CD14-positive monocyte (primary cell): ENCODE data around the gene HINFP. TPM values are rescaled to one million over a fixed set of nuclear protein-coding genes. Genes with fewer than 3 reads are reported as not detected.

ENCODE experiments used
- DNase-seq, 3 donors: peaks; one replicate each; pipeline ENCODE4 v3.0.0-alpha.2; 2011 to 2022
- H2AFZ ChIP-seq: 2 replicates; pipeline ENCODE4 v1.6.0; 2012; ENCODE audit warnings: mild to moderate bottlenecking, low read depth, low read length, inconsistent platforms; ENCODE audit not compliant: insufficient read depth, poor library complexity, severe bottlenecking
- H3K27ac ChIP-seq, 2 donors: 1 replicate in 1 of 2; 2 replicates in 1 of 2; pipeline ENCODE4 v1.5.1; 2012 to 2013; ENCODE audit warnings: low read length in 2 of 2, control low read depth in 1 of 2, inconsistent platforms in 1 of 2, low read depth in 1 of 2, mild to moderate bottlenecking in 1 of 2
- H3K27me3 ChIP-seq, 2 donors: one replicate each; pipeline versions ENCODE4 v1.6.0 to v1.6.1; 2011 to 2013; ENCODE audit warnings: low read length in 2 of 2; ENCODE audit not compliant: control insufficient read depth in 2 of 2, insufficient read depth in 2 of 2
- H3K36me3 ChIP-seq, 2 donors: replicated peaks in 1 of 2; 1 replicate in 1 of 2; 2 replicates in 1 of 2; pipeline versions ENCODE4 v1.5.1 to v1.6.1; 2012 to 2013; ENCODE audit warnings: low read length in 2 of 2, control low read depth in 1 of 2, inconsistent platforms in 1 of 2, mild to moderate bottlenecking in 1 of 2; ENCODE audit not compliant: insufficient read depth in 2 of 2, control insufficient read depth in 1 of 2
- H3K4me1 ChIP-seq, 2 donors: 1 replicate in 1 of 2; 2 replicates in 1 of 2; pipeline versions ENCODE4 v1.5.1 to v1.6.1; 2012 to 2013; ENCODE audit warnings: low read length in 2 of 2, control low read depth in 1 of 2, inconsistent platforms in 1 of 2, mild to moderate bottlenecking in 1 of 2, moderate library complexity in 1 of 2; ENCODE audit not compliant: insufficient read depth in 2 of 2, control insufficient read depth in 1 of 2
- H3K4me2 ChIP-seq: replicated peaks from 2 replicates; pipeline ENCODE3; 2012; ENCODE audit warnings: low read length, moderate library complexity, mild to moderate bottlenecking; ENCODE audit not compliant: poor library complexity, severe bottlenecking; ENCODE audit errors: extremely low read depth
- H3K4me3 ChIP-seq, 3 experiments: fragments of 200-600 bp in 1 of 3; sonication (generic) in 1 of 3; replicated peaks in 1 of 3; 1 replicate in 2 of 3; 2 replicates in 1 of 3; pipeline ENCODE4 v1.5.1; 2011 to 2013; ENCODE audit warnings: low read length in 3 of 3, mild to moderate bottlenecking in 3 of 3, control low read depth in 2 of 3, low read depth in 2 of 3, inconsistent platforms in 1 of 3, moderate library complexity in 1 of 3
- H3K79me2 ChIP-seq: 2 replicates; pipeline ENCODE4 v1.6.0; 2012; ENCODE audit warnings: mild to moderate bottlenecking, control low read depth, inconsistent platforms, low read length, moderate library complexity; ENCODE audit not compliant: insufficient read depth
- H3K9ac ChIP-seq: 2 replicates; pipeline ENCODE4 v1.6.0; 2017; ENCODE audit warnings: low read length, mild to moderate bottlenecking; ENCODE audit not compliant: insufficient read depth, poor library complexity, severe bottlenecking
- H3K9me3 ChIP-seq, 2 donors: replicated peaks in 1 of 2; 1 replicate in 1 of 2; 2 replicates in 1 of 2; pipeline versions ENCODE4 v1.5.1 to v1.6.1; 2012 to 2013; ENCODE audit warnings: low read length in 2 of 2, control low read depth in 1 of 2; ENCODE audit not compliant: control insufficient read depth in 1 of 2, insufficient read depth in 1 of 2
- H4K20me1 ChIP-seq: 2 replicates; pipeline ENCODE4 v1.6.0; 2012; ENCODE audit warnings: mild to moderate bottlenecking, low read length, control low read depth, moderate library complexity; ENCODE audit not compliant: insufficient read depth
- H3K27ac Mint-ChIP-seq, 7 donors: one replicate each; pipeline ENCODE4 v1.8.0; 2020; ENCODE audit warnings: mild to moderate bottlenecking in 7 of 7, mixed read lengths in 7 of 7, moderate library complexity in 6 of 7, inconsistent platforms in 2 of 7
- H3K27me3 Mint-ChIP-seq, 3 donors: one replicate each; pipeline ENCODE4 v1.8.0; 2021 to 2022; ENCODE audit warnings: low read depth in 3 of 3, mild to moderate bottlenecking in 3 of 3, mixed read lengths in 3 of 3, moderate library complexity in 3 of 3, inconsistent platforms in 1 of 3
- H3K36me3 Mint-ChIP-seq, 2 donors: one replicate each; pipeline ENCODE4 v1.8.0; 2020; ENCODE audit warnings: mixed read lengths in 2 of 2, inconsistent platforms in 1 of 2, mild to moderate bottlenecking in 1 of 2
- H3K4me1 Mint-ChIP-seq: one replicate; pipeline ENCODE4 v1.8.0; 2020; ENCODE audit warnings: mild to moderate bottlenecking, mixed read lengths
- H3K4me3 Mint-ChIP-seq, 2 donors: one replicate each; pipeline ENCODE4 v1.8.0; 2020; ENCODE audit warnings: mild to moderate bottlenecking in 2 of 2, mixed read lengths in 2 of 2, moderate library complexity in 1 of 2
- H3K9me3 Mint-ChIP-seq, 7 donors: one replicate each; pipeline ENCODE4 v1.8.0; 2020 to 2022; ENCODE audit warnings: mixed read lengths in 7 of 7, mild to moderate bottlenecking in 6 of 7, moderate library complexity in 6 of 7, inconsistent platforms in 2 of 7
- CTCF ChIP-seq: fragments of 200-600 bp; IDR thresholded peaks from one replicate; pipeline ENCODE4 v1.8.0; 2022; ENCODE audit warnings: antibody characterized with exemption, mild to moderate bottlenecking
- whole genome bisulfite sequencing: methylation state at CpG from one replicate; pipeline ENCODE4 v1.1.5; 2013; ENCODE audit warnings: missing lambda C conversion rate; ENCODE audit not compliant: insufficient coverage; 5-methylcytosine and 5-hydroxymethylcytosine counted together
- intact Hi-C, 2 donors: fragments of 100-400 bp; cut with micrococcal nuclease; formaldehyde crosslinking; loops; one replicate each; pipeline versions ENCODE4 v1.15.0 to v1.15.1; 2023
- polyA plus RNA-seq, 3 donors: library from polyadenylated mRNA; depleted of rRNA in 1 of 3; unstranded in 2 of 3; stranded (reverse) in 1 of 3; fragments of 300-500 nt in 2 of 3; fragments of >200 nt in 1 of 3; fragmentation: Illumina TruSeq in 2 of 3; gene quantifications; 1 replicate in 2 of 3; 2 replicates in 1 of 3; pipeline ENCODE4 v1.2.3, GENCODE V29; 2012 to 2021

HINFP gene
- polyA plus RNA-seq, 3 donors, result 8.0 to 43.0 (median 8.6) TPM

GRCh38 chr11:119167933-119168332 lies 46.6 kb downstream of the HINFP start:
- Histone ChIP-seq H3K4me1 (peaks cover 18 to 26% of the 10 kb centered on the region in 2 donors), H3K9ac (no peak overlapping the region), H3K4me2 (no peak overlapping the region), H3K9me3 (no peaks in the 10 kb centered on the region), H4K20me1 (peaks cover 4% of the 10 kb centered on the region), H3K36me3 (no peaks in the 10 kb centered on the region), H2AFZ (no peak overlapping the region), H3K27ac (peak overlapping the region in 1 of 2 donors; percentile 86), H3K4me3 (no peak overlapping the region), H3K79me2 (peaks cover 8% of the 10 kb centered on the region), H3K27me3 (no peaks in the 10 kb centered on the region)
- H3K9me3 Mint-ChIP-seq, result no peaks in the 10 kb centered on the region
- H3K4me1 Mint-ChIP-seq, result peaks cover 22% of the 10 kb centered on the region
- DNase-seq, result no peak
- peak overlapping the region in 1 of 2 donors; percentile 59 for H3K4me3 Mint-ChIP-seq
- no peaks in the 10 kb centered on the region for H3K27me3 Mint-ChIP-seq
- intact Hi-C loops, result loop anchor here in 1 of 2 donors (2.0 kb wide), 1 partner anchor 29 kb away; no protein-coding TSS in a partner anchor
- H3K27ac Mint-ChIP-seq, result peak overlapping the region in 2 of 7 donors; percentile 61 to 81
- no peak for TF ChIP-seq CTCF
- WGBS, result no CpG with 5 or more reads among the region's 6 CpGs
- H3K36me3 Mint-ChIP-seq, result peaks cover under 1 to 9% of the 10 kb centered on the region in 2 donors

GRCh38 chr11:119168471-119169281 lies 47.3 kb downstream of the HINFP start, which contains the start of gene NLRX1:
NLRX1 (plus strand) TSS chr11:119168725; CDS start chr11:119171404, 2,679 bp downstream.
- no peaks in the 10 kb centered on the region for H3K27me3 ChIP-seq
- intact Hi-C loops, result loop anchor here in 1 of 2 donors (2.0 kb wide), 1 partner anchor 28 kb away; no protein-coding TSS in a partner anchor
- H3K27ac Mint-ChIP-seq, result peak within 1 kb of the TSS; percentile 73 to 91 (median 83)
- H2AFZ ChIP-seq, result peak within 1 kb of the TSS; percentile 98
- H3K9me3 Mint-ChIP-seq, result no peaks in the 10 kb centered on the region
- H3K4me1 Mint-ChIP-seq, result peaks cover 22% of the 10 kb centered on the region
- peaks cover 8% of the 10 kb centered on the region for H3K79me2 ChIP-seq
- under 1% methylated on average over 59 of the region's 63 CpGs for WGBS
- no peaks in the 10 kb centered on the region for H3K27me3 Mint-ChIP-seq
- peak within 1 kb of the TSS; percentile 91 for H3K4me3 Mint-ChIP-seq
- H3K27ac ChIP-seq, result peak within 1 kb of the TSS; percentile 58 to 86
- H3K36me3 Mint-ChIP-seq, result peaks cover 6 to 15% of the 10 kb centered on the region in 2 donors
- H3K4me1 ChIP-seq, result peaks cover 18 to 27% of the 10 kb centered on the region in 2 donors
- peak within 1 kb of the TSS; percentile 92 for H3K9ac ChIP-seq
- H4K20me1 ChIP-seq, result peaks cover 4% of the 10 kb centered on the region
- H3K9me3 ChIP-seq, result no peaks in the 10 kb centered on the region
- peak; percentile 80 to 81 (median 81) for DNase-seq
- H3K4me3 ChIP-seq, result peak within 1 kb of the TSS; percentile 79 to 91 (median 79)
- H3K4me2 ChIP-seq, result peak within 1 kb of the TSS; percentile 98
- peaks cover 0 to 5% of the 10 kb centered on the region in 2 donors for H3K36me3 ChIP-seq
- peak; percentile 85 for TF ChIP-seq CTCF
